A549 (cell line): Measurements from ENCODE around the gene KIF16B. TPM values are rescaled to one million over a fixed set of nuclear protein-coding genes. Genes with fewer than 3 reads are reported as not detected.

Experiments
- ATAC-seq, 2 experiments: fragments of 200-7000 bp in 1 of 2; fragments of >200 bp in 1 of 2; cut with Nextera tagmentation in 1 of 2; cut with Tn5 transposase in 1 of 2; 3 replicates each; pipeline versions ENCODE4 v1.8.0 to v1.9.1; 2018 to 2020; ENCODE audit warnings: mild to moderate bottlenecking in 1 of 2, moderate library complexity in 1 of 2
- CTCF ChIA-PET: fragments of 300-600 bp; sonication (Branson Sonifier 250); formaldehyde crosslinking; extraction: SDS; loops from one replicate; lab custom pipeline; 2021; ENCODE audit warnings: antibody characterized with exemption, inconsistent platforms; lab: Yijun Ruan, JAX
- POLR2A ChIA-PET: fragments of 350-600 bp; formaldehyde crosslinking; extraction: SDS; loops from one replicate; lab custom pipeline; 2021; ENCODE audit warnings: antibody characterized with exemption, inconsistent platforms; lab: Yijun Ruan, JAX
- DNase-seq, 2 experiments: peaks; one replicate each; pipeline versions ENCODE4 v3.0.0 to v3.0.0-alpha.2; 2011 to 2016; ENCODE audit warnings: low read depth in 1 of 2, low spot score in 1 of 2
- FAIRE-seq: peaks from 2 replicates; lab custom pipeline; 2011; peaks lifted over from hg19 to GRCh38; lab: Jason Lieb, UNC
- H3K27ac ChIP-seq, 2 experiments: fragments of >200 bp; sonication (Bioruptor Twin); formaldehyde crosslinking; 3 replicates each; pipeline ENCODE4 v1.5.1; 2016 to 2017
- H3K4me1 ChIP-seq: fragments of >200 bp; sonication (Bioruptor Twin); formaldehyde crosslinking; 3 replicates; pipeline ENCODE4 v1.6.1; 2016
- H3K4me2 ChIP-seq: fragments of >200 bp; sonication (Bioruptor Twin); formaldehyde crosslinking; 3 replicates; pipeline ENCODE4 v1.6.1; 2016
- H3K4me3 ChIP-seq: fragments of >200 bp; sonication (Bioruptor Twin); formaldehyde crosslinking; 3 replicates; pipeline ENCODE4 v1.5.1; 2016
- H3K9me3 ChIP-seq: fragments of >200 bp; sonication (Bioruptor Twin); formaldehyde crosslinking; 3 replicates; pipeline ENCODE4 v1.6.1; 2016
- ATOH8 ChIP-seq: fragments of 250-450 bp; sonication (Bioruptor Pico); IDR thresholded peaks from 2 replicates; pipeline ENCODE4 v1.5.0; 2020; ENCODE audit warnings: low read depth, mild to moderate bottlenecking, moderate library complexity
- BHLHE40 ChIP-seq: IDR thresholded peaks from 2 replicates; pipeline ENCODE4 v1.6.1; 2012; ENCODE audit warnings: low read depth, low read length, inconsistent platforms
- CBX8 ChIP-seq: fragments of 200-600 bp; sonication (generic); IDR thresholded peaks from 2 replicates; pipeline ENCODE4 v1.6.1; 2016
- CTCF ChIP-seq: fragments of >200 bp; sonication (Bioruptor Twin); formaldehyde crosslinking; IDR thresholded peaks from 3 replicates; pipeline ENCODE4 v1.5.1; 2016
- ESRRA ChIP-seq: fragments of 150-350 bp; IDR thresholded peaks from 2 replicates; pipeline ENCODE4 v1.6.1; 2014; ENCODE audit warnings: mild to moderate bottlenecking, low read length, borderline replicate concordance
- HDAC2 ChIP-seq: fragments of 200-600 bp; sonication (generic); IDR thresholded peaks from 2 replicates; pipeline ENCODE4 v1.6.1; 2016
- HMGXB4 ChIP-seq: fragments of 250-450 bp; sonication (Bioruptor Pico); IDR thresholded peaks from 2 replicates; pipeline ENCODE4 v1.5.0; 2021; ENCODE audit warnings: mild to moderate bottlenecking, moderate library complexity, borderline replicate concordance
- HOXA7 ChIP-seq: fragments of 250-450 bp; sonication (Bioruptor Pico); IDR thresholded peaks from 2 replicates; pipeline ENCODE4 v1.5.0; 2020; ENCODE audit warnings: mild to moderate bottlenecking, moderate library complexity
- HOXB13 ChIP-seq: fragments of 250-450 bp; sonication (Bioruptor Pico); IDR thresholded peaks from 2 replicates; pipeline ENCODE4 v1.5.0; 2020; ENCODE audit warnings: low read depth, mild to moderate bottlenecking, moderate library complexity
- JUNB ChIP-seq: fragments of >200 bp; sonication (Bioruptor Twin); formaldehyde crosslinking; IDR thresholded peaks from 2 replicates; pipeline ENCODE4 v1.6.1; 2016
- MAFK ChIP-seq: fragments of 450-650 bp; IDR thresholded peaks from 2 replicates; pipeline ENCODE4 v1.6.1; 2014; ENCODE audit not compliant: partially characterized antibody
- PHF8 ChIP-seq: fragments of 200-600 bp; sonication (generic); IDR thresholded peaks from 2 replicates; pipeline ENCODE4 v1.6.1; 2016; ENCODE audit warnings: low read depth, mild to moderate bottlenecking, antibody characterized with exemption, moderate library complexity, borderline replicate concordance
- RAD21 ChIP-seq, 2 experiments: fragments of >200 bp in 1 of 2; sonication (Bioruptor Twin) in 1 of 2; formaldehyde crosslinking in 1 of 2; IDR thresholded peaks in 1 of 2; conservative IDR thresholded peaks in 1 of 2; 2 replicates in 1 of 2; 3 replicates in 1 of 2; pipeline ENCODE4 v1.6.1; 2012 to 2018; ENCODE audit warnings: inconsistent platforms in 1 of 2
- RARB ChIP-seq: fragments of 250-450 bp; sonication (Bioruptor Pico); IDR thresholded peaks from 2 replicates; pipeline ENCODE4 v1.8.0; 2021; ENCODE audit warnings: mild to moderate bottlenecking, moderate library complexity
- REST ChIP-seq: fragments of 200-600 bp; sonication (generic); IDR thresholded peaks from 2 replicates; pipeline ENCODE4 v1.6.1; 2016; ENCODE audit warnings: antibody characterized with exemption, mild to moderate bottlenecking, moderate library complexity
- ZC3H11A ChIP-seq: fragments of 450-650 bp; IDR thresholded peaks from 2 replicates; pipeline ENCODE4 v1.6.1; 2014; ENCODE audit warnings: antibody characterized with exemption, mild to moderate bottlenecking
- ZNF302 ChIP-seq: fragments of 250-450 bp; sonication (Bioruptor Pico); IDR thresholded peaks from 2 replicates; pipeline ENCODE4 v1.9.0; 2021; ENCODE audit warnings: inconsistent platforms, mild to moderate bottlenecking, moderate library complexity
- WGBS: methylation state at CpG from one replicate; pipeline ENCODE4 v1.1.6; 2017; ENCODE audit errors: missing lambda C conversion rate; 5-methylcytosine and 5-hydroxymethylcytosine counted together
- polyA plus RNA-seq, 4 experiments: library from polyadenylated mRNA; depleted of rRNA in 3 of 4; stranded (reverse); fragments of >200 nt; fragmentation: RNase III in 1 of 4; extraction: RNeasy Plus Mini Kit Qiagen cat#74134 plus additional on column Dnase treatment in 1 of 4; gene quantifications; 2 replicates in 3 of 4; 3 replicates in 1 of 4; pipeline ENCODE4 v1.2.3, GENCODE V29; 2011 to 2017
- TF ChIP-seq, protein P1 (sequence below): IDR thresholded peaks from 2 replicates; pipeline ENCODE4 v1.6.1; 2012
- TF ChIP-seq, protein P2 (sequence below): fragments of >200 bp; sonication (Bioruptor Twin); formaldehyde crosslinking; IDR thresholded peaks from 3 replicates; pipeline ENCODE4 v1.6.1; 2016
- TF ChIP-seq, protein P3 (sequence below): fragments of >200 bp; sonication (Bioruptor Twin); formaldehyde crosslinking; IDR thresholded peaks from 2 replicates; pipeline ENCODE4 v1.6.1; 2016

Gene KIF16B
- polyA plus RNA-seq, 2 of the 4 experiments (the other 2 are of a cell fraction), result 14.1 to 23.3 TPM

- TF ChIP-seq HMGXB4, result no peak
- no peak for TF ChIP-seq MAFK
- no peak for TF ChIP-seq REST
- TF ChIP-seq HDAC2, result no peak
- Histone ChIP-seq H3K4me3 (no peak overlapping the region), H3K27ac (no peak overlapping the region), H3K9me3 (no peaks in the 10 kb centered on the region; the same call in 2 of the 3 replicates), H3K4me2 (no peak overlapping the region), H3K4me1 (no peaks in the 10 kb centered on the region)
- ATAC-seq (no peak), DNase-seq (no peak), FAIRE-seq (no peak)
- POLR2A ChIA-PET, result no interaction called here
- CTCF ChIA-PET, result no interaction called here
- 50% methylated on average over 3 of the region's 3 CpGs for WGBS
These were observed 314.5 kb downstream of the KIF16B start for GRCh38 chr20:16258766-16259165.

GRCh38 chr20:16257813-16258430, 315.3 kb downstream of the KIF16B start:
- POLR2A ChIA-PET, result no interaction called here
- no peak for ATAC-seq

GRCh38 chr20:16257021-16257420, 316.2 kb downstream of the KIF16B start:
- Histone ChIP-seq H3K4me1 (no peaks in the 10 kb centered on the region), H3K4me2 (no peak overlapping the region), H3K27ac (no peak overlapping the region), H3K9me3 (no peaks in the 10 kb centered on the region; the same call in 2 of the 3 replicates), H3K4me3 (no peak overlapping the region)
- 73% methylated on average over 7 of the region's 7 CpGs for WGBS
- TF ChIP-seq ZNF302 (CRISPR knock-in tag) (no peak), JUNB (no peak), BHLHE40 (no peak), ESRRA (no peak), CBX8 (no peak), RAD21 (conservative IDR thresholded peaks at IDR 0.05 in 1 of 2, IDR thresholded peaks at IDR 0.05 in 1 of 2) (no peak), ZC3H11A (no peak), PHF8 (no peak), ATOH8 (CRISPR knock-in tag) (no peak), CTCF (no peak), HOXA7 (no peak)
- TF ChIP-seq, protein P1, sequence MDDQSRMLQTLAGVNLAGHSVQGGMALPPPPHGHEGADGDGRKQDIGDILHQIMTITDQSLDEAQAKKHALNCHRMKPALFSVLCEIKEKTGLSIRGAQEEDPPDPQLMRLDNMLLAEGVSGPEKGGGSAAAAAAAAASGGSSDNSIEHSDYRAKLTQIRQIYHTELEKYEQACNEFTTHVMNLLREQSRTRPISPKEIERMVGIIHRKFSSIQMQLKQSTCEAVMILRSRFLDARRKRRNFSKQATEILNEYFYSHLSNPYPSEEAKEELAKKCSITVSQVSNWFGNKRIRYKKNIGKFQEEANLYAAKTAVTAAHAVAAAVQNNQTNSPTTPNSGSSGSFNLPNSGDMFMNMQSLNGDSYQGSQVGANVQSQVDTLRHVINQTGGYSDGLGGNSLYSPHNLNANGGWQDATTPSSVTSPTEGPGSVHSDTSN, result no peak
- TF ChIP-seq, protein P2, sequence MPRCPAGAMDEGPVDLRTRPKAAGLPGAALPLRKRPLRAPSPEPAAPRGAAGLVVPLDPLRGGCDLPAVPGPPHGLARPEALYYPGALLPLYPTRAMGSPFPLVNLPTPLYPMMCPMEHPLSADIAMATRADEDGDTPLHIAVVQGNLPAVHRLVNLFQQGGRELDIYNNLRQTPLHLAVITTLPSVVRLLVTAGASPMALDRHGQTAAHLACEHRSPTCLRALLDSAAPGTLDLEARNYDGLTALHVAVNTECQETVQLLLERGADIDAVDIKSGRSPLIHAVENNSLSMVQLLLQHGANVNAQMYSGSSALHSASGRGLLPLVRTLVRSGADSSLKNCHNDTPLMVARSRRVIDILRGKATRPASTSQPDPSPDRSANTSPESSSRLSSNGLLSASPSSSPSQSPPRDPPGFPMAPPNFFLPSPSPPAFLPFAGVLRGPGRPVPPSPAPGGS, result no peak
- TF ChIP-seq, protein P3, sequence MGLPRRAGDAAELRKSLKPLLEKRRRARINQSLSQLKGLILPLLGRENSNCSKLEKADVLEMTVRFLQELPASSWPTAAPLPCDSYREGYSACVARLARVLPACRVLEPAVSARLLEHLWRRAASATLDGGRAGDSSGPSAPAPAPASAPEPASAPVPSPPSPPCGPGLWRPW, result no peak
- ATAC-seq (no peak), DNase-seq (no peak), FAIRE-seq (no peak)
- CTCF ChIA-PET, result no interaction called here
- POLR2A ChIA-PET, result no interaction called here

More at GRCh38 chr20:16257813-16258430, 315.3 kb downstream of the KIF16B start:
- no peak overlapping the region for H3K4me2 ChIP-seq
- no peak overlapping the region for H3K27ac ChIP-seq
- TF ChIP-seq, protein P3, result no peak
- TF ChIP-seq HOXB13, result no peak
- no peak for TF ChIP-seq ZNF302 (CRISPR knock-in tag)
- no peak for TF ChIP-seq BHLHE40
- TF ChIP-seq RARB (CRISPR knock-in tag), result no peak
- 55% methylated on average over 2 of the region's 2 CpGs for WGBS
- FAIRE-seq, result no peak
- no peaks in the 10 kb centered on the region for H3K4me1 ChIP-seq
- CTCF ChIA-PET, result no interaction called here
- DNase-seq, result no peak
- no peaks in the 10 kb centered on the region; the same call in 2 of the 3 replicates for H3K9me3 ChIP-seq
- no peak overlapping the region for H3K4me3 ChIP-seq
